Epithelial cell of esophagus (primary cell): ENCODE measurements around the gene PCBP4.
A peak's percentile ranks its signal among the peaks of the same experiment; 100 is the strongest.
"Not testable (repeated sequence)": the region's sequence is repeated elsewhere in the genome, so short reads cannot be mapped to it uniquely, and the experiment has no call there.

Experiments used
- DNase-seq: peaks from one replicate; pipeline ENCODE4 v3.0.0; 2010; ENCODE audit warnings: low read depth
- H3K4me3 ChIP-seq: 2 replicates; pipeline ENCODE4 v1.5.1; 2011; ENCODE audit warnings: mild to moderate bottlenecking, low read length, control low read depth
- CTCF ChIP-seq: IDR thresholded peaks from 2 replicates; pipeline ENCODE4 v1.5.1; 2011; ENCODE audit warnings: low read depth, mild to moderate bottlenecking, low read length, control low read depth, inconsistent platforms; ENCODE audit not compliant: insufficient read depth; ENCODE audit errors: missing control alignments

PCBP4 gene

GRCh38 chr3:51931756-51932155 lies 35.5 kb downstream of the PCBP4 start:
- no peak for TF ChIP-seq CTCF
- no peak for DNase-seq
- no peak overlapping the region for H3K4me3 ChIP-seq

- H3K4me3 ChIP-seq: no peak overlapping the region
- no peak for TF ChIP-seq CTCF
- no peak for DNase-seq
These were observed 36.8 kb downstream of the PCBP4 start for GRCh38 chr3:51930439-51930838.

- no peak for TF ChIP-seq CTCF
- no peak overlapping the region for H3K4me3 ChIP-seq
- DNase-seq: peak; percentile 36
These were observed 37.7 kb downstream of the PCBP4 start for GRCh38 chr3:51929420-51930003.

GRCh38 chr3:51928981-51929380 lies 38.3 kb downstream of the PCBP4 start:
- not testable (repeated sequence) for H3K4me3 ChIP-seq, DNase-seq

- DNase-seq: no peak
- no peak for TF ChIP-seq CTCF
- H3K4me3 ChIP-seq: no peak overlapping the region
These were observed 38.8 kb downstream of the PCBP4 start for GRCh38 chr3:51928438-51928837.

- no peak for DNase-seq
- no peak overlapping the region for H3K4me3 ChIP-seq
- TF ChIP-seq CTCF: no peak
These were observed 39.9 kb downstream of the PCBP4 start for GRCh38 chr3:51927061-51927977.

GRCh38 chr3:51921081-51921578 lies 46.1 kb downstream of the PCBP4 start:
- no peak overlapping the region for H3K4me3 ChIP-seq
- no peak for TF ChIP-seq CTCF
- DNase-seq: no peak
